Stimulated activated CD4-positive, alpha-beta T cell treated with anti-CD3 and anti-CD28 coated beads, TNF-alpha, amount 100 ng/mL, for 1 hour (primary cell): ENCODE data around the gene BPI.
"Not testable (repeated sequence)": the region's sequence is repeated elsewhere in the genome, so short reads cannot be mapped to it uniquely, and the experiment has no call there.

Experiments
- DNase-seq, 3 donors: peaks; one replicate each; pipeline ENCODE4 v3.0.0-alpha.2; 2020; ENCODE audit warnings: low read depth in 3 of 3, low spot score in 1 of 3

BPI gene

DNA sequence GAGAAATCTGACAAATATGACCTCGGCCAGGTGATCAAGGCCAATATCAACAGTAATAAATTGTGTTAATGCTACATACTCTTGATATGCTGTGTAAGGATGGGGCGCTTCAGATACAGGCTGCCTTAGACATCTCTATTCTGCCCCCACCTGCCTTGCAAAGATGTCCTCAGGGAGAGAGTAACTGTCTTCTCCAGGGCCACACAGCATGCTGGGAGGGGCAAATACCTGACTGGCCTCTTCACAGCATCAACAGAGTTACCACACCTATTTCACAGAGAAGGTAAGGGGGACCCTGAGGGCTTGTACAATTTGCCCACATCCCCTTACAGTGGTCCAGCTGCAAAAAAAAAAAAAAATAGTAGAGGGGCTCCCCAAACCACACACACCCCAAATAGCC lies 26.3 kb upstream of the BPI start:
- no peak for DNase-seq

DNA sequence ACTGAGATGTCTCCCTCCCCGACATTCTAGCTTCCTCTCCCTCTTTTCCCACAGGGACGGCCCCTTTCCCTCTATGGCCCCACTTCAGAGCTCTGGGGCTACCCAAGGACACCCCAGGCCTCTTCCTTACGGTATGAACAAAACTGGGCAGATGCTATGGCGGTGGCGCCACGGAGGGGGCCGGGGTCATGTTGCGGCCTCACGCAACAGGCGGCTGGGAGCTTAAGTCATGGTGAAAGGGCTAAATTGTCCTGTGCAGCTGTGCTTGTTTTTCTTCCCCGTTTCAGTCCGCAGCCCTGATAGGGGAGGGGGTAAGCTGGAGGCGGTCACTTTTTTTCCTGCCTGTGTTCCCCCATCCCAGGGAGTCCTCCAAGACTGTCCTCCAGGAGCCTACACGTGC lies 25.8 kb upstream of the BPI start:
- no peak for DNase-seq

GRCh38 chr20:38278763-38279162 lies 25.2 kb upstream of the BPI start:
- no peak for DNase-seq

DNA sequence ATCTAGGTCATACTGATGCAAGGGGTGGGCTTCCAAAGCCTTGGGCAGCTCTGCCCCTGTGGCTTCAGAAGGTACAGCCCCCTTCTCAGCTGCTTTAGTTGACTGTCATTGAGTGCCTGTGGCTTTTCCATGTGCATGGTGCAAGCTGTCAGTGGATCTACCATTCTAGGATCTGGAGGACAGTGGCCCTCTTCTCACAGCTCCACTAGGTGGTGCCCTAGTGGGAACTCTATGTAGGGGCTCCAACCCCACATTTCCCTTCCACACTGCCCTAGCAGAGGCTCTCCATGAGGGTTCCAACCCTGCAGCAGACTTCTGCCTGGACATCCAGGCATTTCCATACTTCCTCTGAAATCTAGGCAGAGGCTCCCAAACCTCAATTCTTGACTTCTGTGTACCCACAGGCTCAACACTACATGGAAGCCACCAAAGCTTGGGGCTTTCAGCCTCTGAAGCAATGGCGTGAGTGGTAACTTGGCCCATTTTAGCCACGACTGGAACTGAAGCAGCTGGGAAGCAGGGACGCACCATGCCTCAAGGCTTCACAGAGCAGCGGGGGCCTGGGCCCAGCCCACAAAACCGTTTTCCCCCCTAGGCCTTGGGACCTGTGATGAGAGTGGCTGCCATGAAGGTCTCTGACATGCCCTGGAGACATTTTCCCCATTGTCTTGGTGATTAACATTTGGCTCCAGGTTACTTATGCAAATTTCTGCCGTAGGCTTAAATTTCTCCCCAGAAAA lies 22.6 kb upstream of the BPI start:
- not testable (repeated sequence) for DNase-seq

DNA sequence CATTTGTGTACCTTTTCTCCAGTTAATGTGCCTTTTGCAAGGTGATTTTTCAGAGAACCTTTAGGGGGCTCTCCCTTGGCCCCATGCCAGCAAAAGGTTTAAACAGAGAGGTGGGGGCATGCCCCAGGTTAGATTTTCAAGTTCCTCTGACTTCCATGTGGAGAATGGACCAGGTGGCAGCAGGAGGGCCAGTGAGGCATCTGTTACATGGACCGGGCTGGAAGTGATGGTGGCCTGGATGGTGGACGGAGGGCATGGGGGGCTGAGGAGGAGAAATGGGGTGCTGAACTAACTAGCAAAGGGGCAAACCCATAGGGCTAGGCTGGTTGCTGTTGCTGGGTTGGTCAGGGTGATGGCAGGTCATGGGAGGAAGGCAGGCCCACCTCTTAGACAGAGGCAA lies 20.7 kb upstream of the BPI start:
- DNase-seq = no peak

GRCh38 chr20:38284066-38284650 lies 19.8 kb upstream of the BPI start:
- not testable (repeated sequence) for DNase-seq

DNA sequence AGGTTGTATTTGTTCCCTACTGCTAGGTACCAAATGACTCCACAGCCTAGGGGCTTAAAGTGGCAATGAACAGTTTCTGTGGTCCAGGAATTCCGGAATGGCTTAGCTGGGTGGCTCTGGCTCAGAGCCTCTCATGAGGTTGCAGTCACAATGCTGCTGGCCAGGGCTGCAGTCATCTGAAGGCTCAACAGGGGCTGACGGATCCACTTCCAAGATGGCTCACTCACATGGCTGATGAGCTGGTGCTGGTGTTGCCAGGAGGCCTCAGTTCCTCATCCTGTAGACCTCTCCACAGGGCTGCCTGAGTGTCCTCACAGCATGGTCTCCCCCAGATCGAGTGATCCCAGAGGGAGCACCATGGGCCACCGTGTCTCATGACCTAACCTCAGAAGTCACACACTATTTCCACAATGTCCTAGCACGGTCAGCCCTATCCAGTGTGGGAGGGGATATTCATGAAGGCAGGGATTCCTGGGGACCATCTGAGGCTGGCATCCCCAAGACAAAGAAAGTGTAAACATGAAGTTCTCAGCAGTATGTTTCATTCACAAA lies 19.0 kb upstream of the BPI start:
- DNase-seq = no peak

DNA sequence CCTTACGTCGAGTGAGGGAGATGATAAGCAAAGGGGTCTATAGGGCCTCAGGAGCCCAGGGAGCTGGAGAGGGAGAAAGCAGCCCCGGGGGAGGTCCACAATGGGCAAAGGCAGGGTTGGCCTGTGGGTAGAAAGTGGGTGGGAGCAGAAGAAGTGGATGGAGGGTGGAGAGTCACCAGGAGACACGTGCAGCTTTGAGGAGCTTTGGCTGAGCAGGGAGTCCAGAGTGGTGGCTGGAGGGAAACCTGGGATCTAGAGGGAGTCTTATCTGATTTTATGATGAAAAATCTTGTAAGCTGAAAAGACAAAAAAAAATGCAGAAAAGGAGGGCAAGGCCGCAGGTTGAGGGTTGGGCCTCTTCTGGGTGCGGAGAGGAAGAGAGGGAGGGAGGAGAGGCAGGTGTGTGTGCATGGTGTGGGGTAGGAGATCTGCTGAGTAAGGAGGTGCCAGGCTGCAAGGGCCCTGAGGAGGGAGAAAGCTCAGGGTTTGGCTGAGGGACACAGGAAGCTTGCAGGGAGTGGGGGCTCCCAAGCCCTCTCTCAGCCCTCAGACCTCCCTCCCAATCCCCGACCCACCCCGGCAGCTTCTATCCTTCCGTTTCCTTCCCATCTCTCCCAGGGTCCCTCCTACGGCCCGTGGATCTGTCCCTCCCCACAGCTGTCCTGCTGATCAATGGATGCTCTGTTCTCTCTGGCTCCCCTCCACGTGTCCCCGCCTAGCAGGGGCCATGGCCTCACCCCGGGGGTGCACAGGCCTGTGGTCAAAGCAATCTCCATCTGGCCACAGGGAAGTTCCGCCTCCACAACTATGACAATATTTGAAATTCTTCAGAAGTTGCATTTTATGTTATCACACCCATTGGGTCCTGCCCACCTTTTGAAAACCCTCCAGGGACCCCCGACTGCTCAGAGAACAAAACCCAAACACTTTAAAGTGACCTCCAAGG lies 17.1 kb upstream of the BPI start:
- DNase-seq = no peak

DNA sequence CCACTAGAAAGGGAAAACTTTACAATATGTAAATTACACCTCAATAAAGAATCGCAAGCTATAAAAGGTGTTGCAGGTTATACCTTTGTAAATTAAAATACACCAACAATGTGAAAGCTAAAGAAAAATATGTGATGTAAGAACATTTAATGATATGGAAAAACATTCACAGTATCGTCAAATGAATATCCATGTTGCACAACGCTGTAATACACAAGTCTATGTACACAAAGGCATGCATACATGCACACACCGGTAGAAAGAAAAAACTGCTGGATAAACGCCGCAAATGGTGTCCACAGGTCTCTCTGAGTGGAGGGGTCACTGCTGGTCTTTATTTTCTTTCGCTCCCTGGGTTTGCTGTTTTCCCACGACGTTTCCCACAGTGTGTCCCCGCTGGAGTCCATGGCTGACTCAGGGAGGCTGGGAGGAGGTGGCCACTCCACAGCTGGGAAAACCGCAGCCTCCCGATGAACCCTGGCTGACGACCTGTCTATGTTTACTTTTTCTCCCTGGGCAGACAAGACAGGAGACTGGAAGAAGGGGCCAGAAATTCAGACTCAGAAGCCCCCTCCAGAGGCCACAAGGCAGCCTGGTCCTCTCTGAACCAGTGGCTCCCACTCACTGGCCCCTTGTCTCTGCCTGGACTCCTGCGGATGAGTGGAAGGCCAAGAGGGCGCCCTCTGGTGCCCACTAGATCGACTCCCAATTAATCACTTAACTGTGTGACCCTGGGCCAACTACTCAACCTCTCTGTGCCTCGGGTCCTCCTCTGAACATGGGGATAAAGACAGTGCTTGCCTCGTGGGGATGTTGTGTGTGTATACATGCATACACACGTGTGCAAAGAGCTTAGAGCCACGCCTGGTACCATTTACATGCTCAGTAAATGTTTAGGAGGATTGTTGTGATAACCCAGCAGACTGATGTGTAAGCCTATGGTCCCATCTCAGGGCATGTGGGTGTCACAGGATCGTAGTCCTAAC lies 12.8 kb upstream of the BPI start:
- no peak for DNase-seq

DNA sequence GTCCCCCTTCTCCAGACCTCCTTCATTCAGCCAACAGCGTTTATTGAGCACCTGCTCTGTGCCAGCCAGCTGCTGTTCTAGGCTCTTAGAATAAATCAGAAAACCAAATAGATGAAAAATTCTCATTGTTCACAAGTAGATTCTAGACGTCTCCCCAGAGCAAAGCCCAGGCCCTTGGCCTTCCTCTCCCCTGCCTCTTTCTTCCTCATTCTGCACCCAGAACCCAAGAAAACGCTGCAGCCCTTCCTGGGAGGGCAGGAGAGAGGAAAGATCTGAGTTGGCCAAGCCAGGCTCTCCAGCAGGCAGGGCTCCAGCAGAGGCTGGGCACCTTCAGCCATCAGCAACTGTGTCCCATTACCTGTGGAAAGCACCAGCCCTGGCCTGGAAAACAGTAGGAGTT lies 12.0 kb upstream of the BPI start:
- DNase-seq = no peak

GRCh38 chr20:38293491-38294065 lies 10.4 kb upstream of the BPI start:
- no peak for DNase-seq

DNA sequence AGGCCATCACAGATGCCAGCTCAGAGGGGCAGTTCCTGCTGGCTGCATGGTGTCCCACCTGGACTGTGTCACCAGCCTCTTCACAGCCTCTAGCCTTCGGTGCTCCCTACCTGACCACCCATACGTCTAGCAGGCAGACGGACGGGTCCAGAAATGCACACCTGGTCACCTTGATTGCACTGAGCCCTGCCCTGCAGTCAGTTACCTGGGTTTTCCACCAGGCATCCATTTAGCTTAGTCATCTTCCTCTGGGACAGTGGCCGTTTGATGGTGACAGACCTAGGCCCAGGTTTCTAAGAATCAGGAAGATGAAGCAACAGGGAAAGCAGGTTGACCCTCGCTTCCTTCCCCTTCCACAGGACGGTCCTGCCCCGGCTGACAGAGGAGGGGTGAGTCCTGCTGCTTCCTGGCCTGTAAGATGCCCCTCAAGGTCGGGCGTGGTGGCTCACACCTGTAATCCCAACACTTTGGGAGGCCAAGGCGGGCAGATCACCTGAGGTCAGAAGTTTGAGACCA lies 9.8 kb upstream of the BPI start:
- no peak for DNase-seq

GRCh38 chr20:38295811-38296210 lies 8.1 kb upstream of the BPI start:
- no peak for DNase-seq

GRCh38 chr20:38296433-38296832 lies 7.5 kb upstream of the BPI start:
- DNase-seq = no peak

DNA sequence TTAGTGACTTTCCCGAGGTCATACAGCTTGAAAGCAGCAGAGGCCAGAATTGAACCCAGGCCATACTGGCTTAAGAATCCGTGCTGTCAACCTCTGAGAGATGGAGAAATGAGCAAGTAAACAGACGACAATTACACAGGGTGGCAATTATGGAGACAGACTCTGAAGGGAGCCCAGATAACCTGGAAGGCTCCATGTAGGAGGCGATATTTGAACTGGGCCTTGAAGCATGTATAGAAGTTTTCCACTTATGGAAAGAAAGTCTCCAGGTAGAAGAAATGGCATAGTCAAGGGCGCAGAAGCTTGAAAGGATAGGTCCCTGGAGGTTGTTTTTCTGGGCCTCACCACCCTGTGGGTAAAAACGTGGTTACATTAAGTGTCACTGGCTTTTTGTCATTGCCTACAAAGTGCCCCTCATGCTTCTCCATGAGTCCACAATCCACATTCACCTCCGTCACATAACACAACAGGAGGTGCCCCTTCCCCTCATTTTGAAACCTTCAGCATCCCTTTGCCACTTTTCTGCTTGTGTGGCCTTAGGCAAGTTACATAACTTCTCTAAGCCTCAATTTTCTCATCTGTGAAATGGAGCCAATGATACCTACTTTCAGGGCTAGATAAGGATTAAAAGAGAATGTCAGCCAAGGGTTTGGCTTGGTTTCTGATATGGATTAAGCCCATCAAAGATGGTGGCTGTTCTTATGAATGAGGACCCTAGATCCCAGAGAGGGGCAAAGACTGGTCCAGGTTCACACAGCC lies 5.9 kb upstream of the BPI start:
- DNase-seq = no peak

DNA sequence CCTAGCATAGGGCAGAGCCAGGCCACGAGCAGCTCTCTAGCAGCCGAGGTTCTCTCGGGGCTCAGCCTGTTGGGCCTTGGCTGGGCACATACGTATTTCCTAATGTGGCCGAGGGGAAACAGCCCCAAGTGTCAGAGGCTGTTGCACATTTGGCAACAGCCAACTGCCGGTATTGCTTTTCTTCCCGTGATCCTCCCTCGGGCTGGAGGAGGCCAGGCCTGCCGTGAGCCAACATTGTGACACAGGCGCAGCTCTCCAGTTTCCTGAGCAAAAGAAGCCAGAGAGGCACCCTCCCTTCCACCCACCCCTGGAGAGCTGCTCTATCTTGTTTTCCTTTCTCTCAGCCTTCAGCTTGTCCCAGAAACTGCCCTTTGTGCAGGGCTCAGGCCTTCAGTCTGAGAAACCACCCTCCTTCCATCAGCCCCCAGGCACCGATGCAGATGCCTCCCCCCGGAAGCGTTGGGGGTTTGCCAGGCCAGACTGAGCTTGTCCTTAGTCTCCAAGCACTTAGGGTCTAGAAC lies 5.1 kb upstream of the BPI start:
- no peak for DNase-seq

- DNase-seq = no peak
These were observed 4.0 kb upstream of the BPI start for GRCh38 chr20:38299963-38300362.

GRCh38 chr20:38300438-38300837 lies 3.5 kb upstream of the BPI start:
- DNase-seq = no peak

DNA sequence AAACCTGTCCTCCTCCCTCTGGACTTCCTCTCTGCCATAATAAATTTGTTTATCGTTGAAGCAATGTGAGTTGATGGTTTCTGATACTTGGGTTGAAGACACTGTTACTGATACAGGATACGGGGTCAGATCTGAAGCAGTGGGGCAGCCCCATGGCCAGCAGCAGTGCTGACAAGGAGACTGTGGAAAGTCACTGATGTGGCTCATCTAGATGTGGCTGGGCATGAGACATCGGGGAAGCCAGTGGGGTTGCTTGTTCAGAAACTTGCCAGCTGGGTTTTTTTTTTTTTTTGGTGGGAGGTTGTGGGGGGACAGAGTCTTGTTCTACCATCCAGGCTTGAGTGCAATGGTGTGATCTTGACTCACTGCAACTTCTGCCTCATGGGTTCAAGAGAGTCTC lies 2.6 kb upstream of the BPI start:
- no peak for DNase-seq
